ENCODE measurements around the gene CSKMT.
A peak's percentile ranks its signal among the peaks of the same experiment; 100 is the strongest.
"Not testable (repeated sequence)": the region's sequence is repeated elsewhere in the genome, so short reads cannot be mapped to it uniquely, and the experiment has no call there.

CSKMT gene

DNA sequence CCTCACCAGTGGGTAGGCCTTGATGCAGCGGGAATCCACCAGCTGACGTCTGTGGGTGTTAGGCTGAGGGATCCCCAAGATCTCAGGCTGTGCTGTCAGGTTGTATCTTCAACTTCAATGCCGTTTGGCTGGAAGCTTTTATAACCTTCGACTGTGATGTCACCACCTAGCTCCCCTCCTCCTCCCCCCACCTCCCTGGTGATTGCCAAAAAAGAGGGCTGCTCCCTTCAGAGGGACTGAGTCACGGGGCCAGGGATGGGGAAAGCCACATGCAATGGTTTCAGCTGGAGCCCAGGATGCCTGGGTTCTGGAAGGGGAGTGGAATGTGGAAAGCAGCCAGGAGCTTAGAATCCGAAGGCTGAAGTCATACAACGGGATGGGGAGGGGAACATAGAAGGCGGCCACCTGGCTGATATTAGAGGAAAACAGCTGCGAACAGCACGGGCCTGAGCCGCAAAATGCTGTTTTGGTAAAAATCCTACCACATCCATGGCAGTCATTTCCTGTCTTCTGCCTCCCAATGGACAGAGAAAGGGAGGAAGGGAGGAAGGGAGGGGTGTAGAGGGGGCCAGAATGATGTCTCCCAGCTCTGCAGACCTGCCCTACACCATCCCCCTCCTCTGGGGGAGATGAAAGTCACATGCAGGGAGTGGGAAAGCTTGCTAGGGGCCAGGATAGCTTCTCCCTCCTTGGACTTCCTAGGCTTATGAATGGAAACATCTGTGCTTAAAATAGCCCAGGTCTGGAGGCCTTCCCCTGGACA is 24.5 kb downstream of the CSKMT start, which contains the start of gene LRRN4CL:
TSS of gene LRRN4CL (minus strand) at position 110 of the 763 bp plus-strand sequence. CDS start 1,022 bp downstream, outside the sequence.
- no peak for DNase-seq

DNA sequence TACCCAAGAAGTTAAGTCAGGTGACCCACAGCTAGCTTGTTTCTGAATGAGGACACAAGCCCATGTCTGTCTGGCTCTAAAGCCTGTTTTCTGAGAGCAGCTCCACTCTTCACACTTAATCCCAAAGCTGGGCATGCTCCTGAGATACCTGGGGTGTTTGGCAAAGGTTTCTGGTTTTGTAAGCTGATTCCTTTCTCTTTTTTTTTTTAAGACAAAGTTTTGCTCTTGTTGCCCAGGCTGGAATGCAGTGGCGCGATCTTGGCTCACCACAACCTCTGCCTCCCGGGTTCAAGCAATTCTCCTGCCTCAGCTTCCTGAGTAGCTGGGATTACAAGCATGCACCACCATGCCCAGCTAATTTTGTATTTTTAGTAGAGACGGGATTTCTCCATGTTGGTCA is 28.5 kb downstream of the CSKMT start:
- DNase-seq: not testable (repeated sequence)

DNA sequence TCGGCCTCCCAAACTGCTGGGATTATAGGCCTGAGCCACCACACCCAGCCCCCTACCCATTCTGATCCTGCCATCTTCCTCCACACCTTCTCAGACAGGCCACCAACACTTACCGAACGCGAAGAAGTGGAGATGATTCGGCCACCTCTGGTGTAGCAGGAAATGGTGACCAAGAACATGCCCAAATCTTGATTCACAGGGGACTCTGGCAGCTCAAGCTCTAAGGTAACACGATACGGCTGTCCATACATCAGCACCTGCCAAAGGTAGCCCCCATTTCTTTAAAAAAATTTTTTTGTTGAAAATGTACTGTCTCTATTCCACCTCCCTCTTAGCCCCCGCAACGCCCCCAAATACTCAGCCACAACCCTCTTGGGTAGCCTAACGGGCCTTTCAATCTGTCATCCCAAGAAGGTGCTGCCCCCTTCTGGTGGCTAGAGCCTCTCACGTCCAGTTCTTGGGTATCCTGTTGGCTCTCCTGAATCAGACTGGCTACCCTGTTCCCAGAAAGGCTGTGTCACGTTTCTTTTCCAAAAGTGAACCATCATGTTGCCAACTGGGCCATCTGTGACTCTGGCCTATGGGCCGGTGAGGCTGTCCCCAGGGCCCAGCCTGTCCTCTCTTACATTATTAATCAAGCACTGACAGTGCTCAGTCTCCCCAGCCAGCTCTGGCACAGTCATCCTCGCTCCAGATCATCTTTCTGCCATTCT is 29.5 kb downstream of the CSKMT start:
- DNase-seq: peak; percentile 52

DNA sequence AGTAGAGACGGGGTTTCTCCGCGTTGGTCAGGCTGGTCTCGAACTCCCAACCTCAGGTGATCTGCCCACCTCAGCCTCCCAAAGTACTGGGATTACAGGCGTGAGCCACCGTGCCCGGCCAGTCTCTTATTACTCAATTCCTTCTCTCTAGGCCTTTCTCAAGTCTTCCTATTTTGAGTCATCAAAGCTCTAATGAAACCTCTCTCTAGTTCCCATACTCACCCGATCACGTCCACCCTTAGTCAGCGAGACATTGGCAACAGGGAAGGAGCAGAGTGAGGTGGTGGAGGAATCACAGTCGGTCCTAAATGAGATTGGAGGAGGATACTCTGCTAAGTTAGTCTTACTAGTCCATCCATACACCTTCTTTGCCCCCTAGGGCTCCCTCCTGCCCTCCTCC is 37.1 kb downstream of the CSKMT start:
- no peak for DNase-seq

DNA sequence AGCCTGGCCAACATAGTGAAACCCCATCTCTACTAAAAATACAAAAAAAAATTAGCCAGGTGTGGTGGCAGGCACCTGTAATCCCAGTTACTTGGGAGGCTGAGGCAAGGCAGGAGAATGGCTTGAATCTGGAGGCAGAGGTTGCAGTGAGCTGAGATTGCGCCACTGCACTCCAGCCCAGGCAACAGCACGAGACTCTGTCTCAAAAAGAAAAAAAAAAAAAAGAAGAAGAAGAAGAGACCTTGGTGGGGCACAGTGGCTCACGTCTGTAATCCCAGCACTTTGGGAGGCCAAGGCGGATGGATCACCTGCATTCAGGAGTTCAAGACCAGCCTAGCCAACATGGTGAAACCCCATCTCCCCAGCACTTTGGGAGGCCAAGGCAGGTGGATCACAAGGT is 38.8 kb downstream of the CSKMT start:
- DNase-seq: not testable (repeated sequence)

DNA sequence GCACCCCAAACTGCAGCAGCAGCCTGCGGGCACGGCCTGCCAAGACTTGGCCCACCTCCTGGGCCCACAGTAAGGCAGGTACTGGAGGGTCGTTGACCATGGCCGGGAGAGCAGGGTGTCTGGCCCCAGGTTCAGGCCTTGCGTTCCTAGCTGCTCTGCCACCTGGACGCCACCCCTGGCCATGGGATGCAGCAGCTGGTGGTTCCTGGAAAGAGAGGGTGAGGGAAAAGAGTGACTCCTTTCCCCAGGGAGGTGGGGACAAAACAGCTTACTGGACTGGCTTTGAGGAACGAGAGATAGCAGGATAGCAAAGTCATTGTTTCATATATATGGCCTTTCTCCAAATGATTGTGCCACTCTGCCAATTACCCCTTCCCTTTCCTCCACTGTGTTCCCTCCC is 40.3 kb downstream of the CSKMT start:
- peak; percentile 85 for DNase-seq

DNA sequence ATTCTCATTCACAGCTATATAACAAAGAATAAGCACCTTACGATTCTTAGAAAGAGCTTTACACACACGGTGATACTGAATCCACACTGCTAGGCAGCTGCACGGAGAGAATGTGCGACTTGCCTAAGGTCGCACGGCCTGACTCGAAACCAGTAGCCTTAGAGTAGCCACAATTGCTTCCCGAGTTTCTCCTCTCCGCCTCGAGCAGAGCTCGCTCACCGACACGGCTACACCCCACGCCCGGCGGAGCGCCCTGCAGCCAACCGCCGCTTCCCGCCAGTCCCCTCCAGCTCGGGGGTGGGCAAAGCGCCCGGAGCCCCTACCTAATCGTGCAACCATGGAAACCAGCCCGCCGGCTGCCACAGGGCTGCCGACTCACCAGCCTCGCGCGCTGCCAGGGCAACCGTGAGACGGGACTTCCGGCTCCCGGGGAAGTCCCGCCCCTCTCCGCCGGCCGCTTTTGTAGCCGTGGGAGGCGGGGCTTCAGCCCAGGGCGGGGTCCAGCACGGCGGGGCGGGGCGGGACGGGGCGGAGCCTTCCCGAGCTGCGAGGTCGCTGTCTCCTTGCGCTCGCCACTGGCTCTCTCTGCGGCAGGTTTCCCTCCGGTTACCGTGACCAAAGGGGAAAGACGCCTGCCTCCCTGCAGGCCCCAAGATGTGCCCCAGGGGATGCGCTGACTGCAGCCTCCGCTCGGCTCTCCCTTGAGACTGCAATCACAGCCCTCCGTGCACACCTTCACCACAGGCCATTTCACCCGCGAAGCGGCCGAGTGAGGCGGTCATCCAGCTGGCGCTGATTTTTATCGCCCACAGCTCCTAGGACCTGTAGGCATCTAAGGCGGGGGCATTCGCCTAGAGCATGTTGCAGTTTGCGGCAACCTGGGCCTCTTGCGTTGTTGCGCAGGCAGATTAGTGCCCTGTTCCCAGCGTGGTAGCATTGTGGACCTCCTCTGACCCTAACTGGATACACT is 41.1 kb downstream of the CSKMT start:
- DNase-seq: peak; percentile 99

DNA sequence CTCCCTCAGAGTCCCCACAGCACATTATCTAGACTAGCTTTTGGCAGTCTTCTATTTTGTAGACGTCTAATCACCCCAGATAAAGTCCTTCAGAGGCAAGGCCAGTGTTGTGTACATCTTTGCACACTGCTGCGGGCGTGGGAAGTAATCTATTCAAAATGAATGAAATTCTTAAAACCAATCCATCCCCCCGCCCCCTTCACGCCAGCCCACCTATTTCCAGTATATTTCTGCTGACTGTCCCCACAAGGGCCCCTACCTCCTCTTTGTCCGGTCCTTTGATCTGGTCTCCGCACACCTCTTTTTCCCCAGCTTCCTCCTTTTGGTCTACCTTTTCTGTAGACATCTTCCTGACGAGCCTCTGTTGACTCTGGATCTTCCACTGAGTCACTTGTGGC is 41.7 kb downstream of the CSKMT start:
- no peak for DNase-seq

DNA sequence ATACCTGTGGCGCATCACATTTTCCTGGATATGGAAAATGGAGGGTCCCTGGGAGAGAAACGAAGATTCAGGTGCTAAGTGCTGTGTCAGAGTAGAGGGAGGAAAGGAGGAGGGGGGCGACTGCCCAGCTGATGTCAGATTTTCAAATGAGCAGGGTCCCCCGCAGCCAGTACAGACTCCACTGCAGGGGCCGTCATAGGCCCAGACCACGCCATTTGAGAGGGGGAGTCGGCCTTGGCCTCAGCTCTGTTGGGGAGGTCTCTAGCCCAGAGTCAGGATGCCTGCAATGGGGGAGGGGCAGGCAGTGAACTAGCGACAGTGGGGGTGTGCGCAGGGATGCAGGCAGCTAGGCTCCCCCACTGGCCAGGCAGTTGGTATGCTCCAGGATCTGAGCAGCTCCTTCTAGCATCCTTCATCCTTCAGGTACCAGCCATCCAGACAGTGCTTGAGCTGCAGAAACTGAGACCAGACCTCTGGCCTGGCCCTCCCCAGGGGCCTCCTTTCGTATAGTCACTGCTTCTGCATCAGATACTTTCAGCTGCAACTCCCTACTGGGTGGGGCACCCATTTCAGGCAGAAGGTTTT is 42.3 kb downstream of the CSKMT start, which contains the start of the genes BSCL2 and GNG3:
TSS of gene BSCL2 (minus strand) at position 148 of the 585 bp plus-strand sequence. CDS start 229 bp downstream, outside the sequence.
TSS of gene GNG3 (plus strand) at position 400 of the 585 bp plus-strand sequence. CDS start 620 bp downstream, outside the sequence.
- no peak for DNase-seq

DNA sequence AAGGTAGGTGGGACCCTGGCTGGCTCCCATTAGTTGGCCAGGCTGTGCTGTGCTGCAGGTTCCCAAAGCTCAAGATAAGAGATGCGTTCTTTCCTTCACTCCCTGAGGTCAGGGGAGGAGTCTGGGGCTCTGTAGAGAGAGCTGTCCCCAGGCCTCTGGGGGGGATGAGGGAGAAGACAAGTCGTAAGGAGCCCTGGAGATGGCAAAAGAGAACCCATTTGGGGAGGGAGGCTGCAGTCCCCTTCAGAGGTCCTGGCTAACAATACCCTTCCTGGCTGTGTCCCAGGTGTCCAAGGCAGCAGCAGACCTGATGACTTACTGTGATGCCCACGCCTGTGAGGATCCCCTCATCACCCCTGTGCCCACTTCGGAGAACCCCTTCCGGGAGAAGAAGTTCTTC is 43.3 kb downstream of the CSKMT start:
- no peak for DNase-seq

DNA sequence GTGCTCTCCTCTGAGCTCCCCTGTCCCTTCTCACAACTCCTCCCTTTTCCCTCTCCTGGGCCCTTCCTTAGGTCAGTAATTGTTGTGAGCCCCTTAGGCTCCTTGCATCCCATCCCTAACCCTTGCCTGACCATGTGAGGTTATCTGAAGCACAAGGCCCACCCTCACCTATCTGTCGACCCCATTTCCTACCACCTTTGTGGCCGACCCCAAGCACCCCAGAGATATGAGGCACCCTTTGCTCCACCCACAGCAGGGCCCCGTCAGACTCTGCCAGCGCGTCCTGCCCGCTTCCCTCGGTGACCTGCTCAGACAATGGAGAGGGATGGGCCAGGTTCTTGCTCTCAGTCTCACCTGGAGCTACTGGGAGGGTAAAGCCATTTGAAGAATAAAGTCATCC is 43.7 kb downstream of the CSKMT start:
- no peak for DNase-seq

DNA sequence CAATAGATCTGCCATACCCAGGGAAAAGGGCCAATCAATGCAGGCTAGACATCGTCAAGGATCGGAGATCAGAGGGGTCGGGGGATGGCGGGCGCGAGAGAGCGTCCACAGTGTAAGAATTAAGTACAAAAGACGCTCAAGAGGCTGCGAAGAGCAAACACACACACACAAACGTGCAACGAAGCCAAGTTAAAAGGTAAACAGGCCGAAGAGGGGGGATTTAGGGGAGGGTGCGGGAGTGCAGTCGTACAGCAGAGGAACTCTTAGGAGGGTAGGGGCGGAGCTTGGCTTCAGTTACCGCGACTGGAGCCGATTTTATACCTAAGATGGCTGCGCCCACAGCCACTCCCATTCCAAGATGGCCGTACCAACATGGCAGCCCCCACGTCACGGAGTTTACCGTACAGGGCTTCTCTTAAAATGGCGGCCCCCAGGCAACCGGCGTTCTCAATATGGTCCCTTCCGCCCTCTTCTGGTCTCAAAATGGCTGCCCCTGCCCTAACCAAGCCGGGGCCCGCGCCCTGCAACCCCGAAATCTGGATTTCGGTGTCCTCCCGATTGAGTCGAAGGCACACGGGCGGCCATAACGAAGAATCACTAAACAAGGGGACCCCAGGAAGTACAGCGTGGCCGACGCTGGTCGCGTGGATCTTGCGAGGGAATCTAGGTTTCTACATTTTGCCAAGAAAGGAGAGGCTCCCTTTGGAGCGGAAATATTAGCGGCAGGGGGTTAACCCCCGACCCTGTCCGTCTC is 44.3 kb downstream of the CSKMT start:
- peak; percentile 100 for DNase-seq

DNA sequence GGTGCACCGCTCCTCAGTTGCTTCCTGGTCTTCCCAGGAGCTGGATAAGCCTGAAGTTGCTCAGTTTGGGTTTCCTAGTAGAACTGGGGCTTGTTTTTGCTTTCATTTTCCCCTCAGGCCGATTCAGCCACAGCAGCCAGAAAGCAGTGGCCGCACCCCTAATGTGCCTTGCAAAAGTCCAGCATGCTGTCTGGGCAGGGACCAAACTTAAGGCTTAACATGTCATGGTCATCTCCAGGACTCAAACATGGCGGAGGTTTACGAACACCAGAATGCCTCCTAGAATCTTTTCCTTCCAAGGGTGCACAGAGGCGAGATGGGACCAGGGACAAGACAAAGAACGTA is 44.9 kb downstream of the CSKMT start:
- DNase-seq: peak; percentile 74

DNA sequence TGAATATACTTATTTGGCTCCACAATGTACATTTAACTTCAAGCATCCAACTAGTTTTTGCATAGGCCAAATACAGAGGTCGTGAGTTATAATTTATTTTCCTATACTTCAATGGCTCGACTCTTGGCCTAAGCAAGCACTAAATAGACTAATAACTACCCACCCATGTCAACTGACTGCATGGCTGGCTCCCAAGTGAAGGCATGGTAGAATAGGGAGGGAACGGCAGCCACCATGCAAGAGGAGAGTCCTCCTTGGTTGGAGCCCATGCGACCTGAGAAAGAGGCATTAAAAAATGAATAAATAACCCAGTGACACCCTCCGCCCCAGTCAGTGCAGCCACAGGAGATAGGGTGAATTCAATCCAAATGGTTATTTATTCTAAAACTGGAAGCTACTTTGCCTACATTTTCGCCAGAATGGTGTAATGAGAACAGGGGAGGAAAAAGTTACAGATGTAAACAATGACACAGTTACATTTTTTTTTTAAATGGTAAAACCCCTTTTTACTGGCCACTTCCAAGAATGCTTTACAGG is 47.2 kb downstream of the CSKMT start:
- no peak for DNase-seq

DNA sequence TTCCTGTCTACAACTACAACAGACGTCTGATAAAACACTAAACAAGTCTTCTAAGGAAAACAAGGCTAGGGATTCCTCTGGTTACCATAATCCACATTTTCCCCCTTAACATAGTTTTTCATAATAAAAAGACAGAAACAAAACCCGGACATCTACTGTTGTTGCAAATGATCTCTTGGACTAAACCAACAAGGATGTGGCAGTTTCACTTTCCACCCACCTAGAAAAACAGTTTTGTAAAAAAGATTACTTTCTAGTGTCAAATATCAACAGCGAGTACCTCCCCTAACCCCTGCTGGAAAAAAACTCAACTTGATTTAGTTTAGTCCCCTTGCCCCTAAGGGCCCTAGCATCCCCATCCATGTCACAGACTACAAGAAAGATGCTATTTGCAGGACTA is 47.7 kb downstream of the CSKMT start:
- no peak for DNase-seq

DNA sequence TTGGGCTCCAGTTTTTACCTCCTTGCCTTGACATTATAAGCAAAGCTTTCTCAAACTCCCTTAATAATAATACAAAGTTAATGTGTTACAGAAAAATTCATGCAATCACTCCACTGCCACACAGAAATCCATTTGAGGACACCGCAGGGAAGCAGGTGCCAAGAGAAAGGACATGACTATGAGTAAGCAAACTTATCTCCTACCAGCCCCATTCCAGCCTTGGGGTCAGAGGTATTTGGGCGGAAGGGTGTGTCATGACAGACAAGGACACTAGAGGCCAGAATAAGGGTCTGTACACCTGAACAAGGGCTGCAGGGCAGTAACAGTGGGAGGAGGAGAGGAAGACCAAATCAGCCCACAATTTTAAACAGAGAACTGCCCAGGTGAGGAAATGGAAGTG is 48.2 kb downstream of the CSKMT start:
- DNase-seq: no peak

DNA sequence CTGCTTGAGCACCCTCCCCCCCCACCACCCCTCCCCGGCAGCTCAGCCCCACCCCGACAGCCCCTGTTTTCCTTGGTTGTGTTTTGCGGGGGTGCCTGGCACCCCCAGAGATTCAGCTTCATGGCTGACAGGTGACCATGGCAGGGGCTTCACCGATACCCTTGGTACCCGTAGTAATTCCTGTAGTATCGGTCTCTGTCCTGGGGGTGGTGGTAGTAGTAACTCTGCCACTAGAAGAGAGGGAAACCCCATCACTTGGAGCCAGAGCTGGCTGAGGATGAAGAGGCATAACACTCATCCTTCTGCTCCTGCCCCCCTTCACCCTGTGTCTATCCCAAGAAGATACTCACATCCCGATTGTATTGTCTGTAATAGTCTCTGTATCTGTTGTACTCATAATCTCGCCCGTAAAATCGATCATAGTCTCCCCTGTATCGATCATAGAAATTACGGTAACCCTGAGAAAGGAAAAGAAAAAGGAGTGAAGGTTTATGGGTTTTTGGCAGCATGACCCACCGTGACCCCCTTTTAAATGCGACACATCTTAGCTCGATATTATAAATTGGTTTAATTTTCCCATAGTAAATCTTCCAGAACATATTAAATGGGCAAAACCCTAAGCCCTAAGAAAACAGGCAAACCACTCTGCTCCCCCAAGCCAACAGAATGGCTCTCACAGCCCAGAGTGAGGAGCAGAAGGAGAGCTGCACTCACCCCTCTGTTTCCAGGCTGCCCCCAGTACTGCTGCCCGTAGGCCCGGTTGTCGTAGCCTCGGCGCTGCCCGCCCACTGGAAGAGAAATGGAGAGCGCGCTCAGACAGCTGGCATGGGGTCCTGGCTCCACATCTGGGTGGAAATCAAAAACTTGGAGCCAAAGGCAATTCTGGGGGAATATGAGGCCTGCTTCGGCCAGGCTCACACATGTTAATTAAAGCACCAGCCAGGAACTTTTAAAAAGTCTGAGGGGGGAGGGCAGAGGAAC is 50.3 kb downstream of the CSKMT start:
- DNase-seq: no peak

DNA sequence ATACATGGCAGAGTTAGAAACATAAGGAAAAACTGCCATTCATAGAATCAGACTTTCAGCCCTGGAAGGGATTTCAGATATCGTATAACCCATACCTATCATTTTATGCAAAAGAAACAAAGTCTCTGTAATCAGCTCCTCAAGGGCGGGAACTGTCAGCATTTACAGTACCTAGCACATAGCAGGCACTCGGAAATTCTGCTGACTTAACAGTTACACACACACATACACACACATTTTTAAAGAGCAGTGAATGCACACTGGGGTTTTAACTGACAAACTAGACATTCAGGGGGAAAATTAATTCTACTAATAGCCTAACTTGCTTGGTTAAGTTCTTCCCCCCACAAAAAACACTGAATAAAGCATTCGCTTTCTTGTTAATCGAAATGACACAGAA is 51.1 kb downstream of the CSKMT start:
- no peak for DNase-seq

DNA sequence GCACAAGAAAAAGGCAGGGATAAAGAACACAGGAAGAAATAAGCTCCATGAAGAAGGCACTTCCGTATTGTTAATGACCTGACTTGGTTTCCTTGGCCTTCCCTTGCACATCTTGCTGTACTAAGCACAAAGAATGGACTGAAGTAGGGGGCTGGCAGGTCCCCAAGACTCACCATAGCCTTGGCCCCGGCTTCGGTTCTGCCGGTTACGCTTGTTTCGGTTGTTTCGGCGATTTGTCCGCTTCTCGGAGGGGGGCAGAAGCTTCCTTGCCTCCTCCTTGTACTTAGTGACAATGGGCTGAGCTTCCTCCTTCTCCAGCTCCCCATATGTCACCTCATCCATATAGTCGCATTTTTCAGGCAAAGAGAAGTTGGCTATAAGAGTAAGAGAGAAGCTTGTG is 51.7 kb downstream of the CSKMT start:
- no peak for DNase-seq

Measured in NCI-H1092 treated with DMSO at 0.1 percent for 48 hours (cell line).